HG03571 (cell line): ENCODE measurements around the gene OBSCN.
A peak's percentile ranks its signal among the peaks of the same experiment; 100 is the strongest.
"Not testable (repeated sequence)": the region's sequence is repeated elsewhere in the genome, so short reads cannot be mapped to it uniquely, and the experiment has no call there.

Experiments used
- ATAC-seq: cut with Tn5 transposase; IDR thresholded peaks from one replicate; pipeline ENCODE4 v1.9.1; 2021; ENCODE audit not compliant: unreplicated experiment

OBSCN gene

GRCh38 chr1:228212415-228212965 lies 4.6 kb downstream of the OBSCN start:
- no peak for ATAC-seq

GRCh38 chr1:228212966-228213844 lies 5.4 kb downstream of the OBSCN start:
- ATAC-seq, result peak; percentile 90

GRCh38 chr1:228213917-228214808 lies 6.3 kb downstream of the OBSCN start:
- no peak for ATAC-seq

GRCh38 chr1:228214921-228215662 lies 7.2 kb downstream of the OBSCN start:
- no peak for ATAC-seq

- no peak for ATAC-seq
Measured at GRCh38 chr1:228215663-228216116, 7.8 kb downstream of the OBSCN start.

- ATAC-seq, result no peak
Measured at GRCh38 chr1:228216371-228217320, 8.8 kb downstream of the OBSCN start.

- ATAC-seq, result no peak
Measured at GRCh38 chr1:228217551-228218344, 9.9 kb downstream of the OBSCN start.

GRCh38 chr1:228218513-228219244 lies 10.8 kb downstream of the OBSCN start:
- ATAC-seq, result no peak

GRCh38 chr1:228219245-228219961 lies 11.6 kb downstream of the OBSCN start:
- ATAC-seq, result no peak

- ATAC-seq, result no peak
Measured at GRCh38 chr1:228219962-228220780, 12.3 kb downstream of the OBSCN start.

GRCh38 chr1:228221097-228221496 lies 13.3 kb downstream of the OBSCN start:
- not testable (repeated sequence) for ATAC-seq

- ATAC-seq, result no peak
Measured at GRCh38 chr1:228222548-228222947, 14.7 kb downstream of the OBSCN start.

GRCh38 chr1:228224198-228225164 lies 16.6 kb downstream of the OBSCN start:
- ATAC-seq, result no peak

GRCh38 chr1:228225165-228225710 lies 17.4 kb downstream of the OBSCN start:
- no peak for ATAC-seq

- no peak for ATAC-seq
Measured at GRCh38 chr1:228225740-228226139, 17.9 kb downstream of the OBSCN start.
